Activated CD4-positive, alpha-beta T cell treated with anti-CD3 and anti-CD28 coated beads, Interleukin-10, Interleukin-2, amounts not matched to agents 100 ng/mL and 50 ng/mL, durations not matched to agents 16 hours and 8 hours (primary cell): ENCODE data around the gene IBA57.

ENCODE experiments used
- DNase-seq: peaks from one replicate; pipeline ENCODE4 v3.0.0-alpha.2; 2020

Gene IBA57

DNA sequence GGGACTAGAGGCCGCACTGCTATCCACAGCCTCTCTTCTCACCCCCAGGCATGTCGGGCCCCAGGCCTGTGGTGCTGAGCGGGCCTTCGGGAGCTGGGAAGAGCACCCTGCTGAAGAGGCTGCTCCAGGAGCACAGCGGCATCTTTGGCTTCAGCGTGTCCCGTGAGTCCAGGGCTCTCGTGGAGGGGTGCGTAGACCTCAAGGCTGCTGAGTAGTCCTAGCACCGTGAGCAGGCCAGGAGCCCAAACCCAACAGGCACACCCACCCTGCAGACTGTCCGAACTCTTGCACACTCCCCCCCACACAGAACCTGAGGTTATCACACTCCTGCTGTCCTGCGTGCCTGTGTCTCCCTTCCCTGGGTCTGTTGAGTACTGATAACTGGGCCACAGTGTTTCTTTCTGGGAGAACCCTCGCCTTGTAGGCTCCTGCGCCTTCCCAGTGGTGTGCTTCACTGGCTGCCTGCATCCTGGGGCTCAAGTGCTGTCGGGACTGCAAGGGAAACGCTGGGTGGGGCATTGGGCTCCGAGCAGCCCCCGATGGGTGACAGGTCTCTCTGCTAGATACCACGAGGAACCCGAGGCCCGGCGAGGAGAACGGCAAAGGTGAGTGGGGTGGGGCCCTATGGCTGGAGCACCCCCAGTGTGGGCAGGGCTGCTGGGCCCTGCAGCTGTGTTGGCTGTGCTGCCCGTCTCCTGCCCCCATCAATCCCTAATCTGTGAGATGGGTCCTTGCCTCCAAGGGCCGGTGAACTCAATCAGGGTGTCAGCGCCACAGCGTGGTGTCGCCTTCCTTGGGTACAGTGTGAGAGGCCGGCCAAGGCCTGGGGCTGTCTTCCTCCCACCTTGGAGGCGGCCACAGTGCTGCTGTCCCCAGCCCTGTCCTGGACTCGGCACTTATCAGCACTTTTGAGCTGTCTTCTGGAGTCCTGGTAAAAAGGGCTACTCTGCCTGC is 19.9 kb upstream of the IBA57 start:
- no peak for DNase-seq

DNA sequence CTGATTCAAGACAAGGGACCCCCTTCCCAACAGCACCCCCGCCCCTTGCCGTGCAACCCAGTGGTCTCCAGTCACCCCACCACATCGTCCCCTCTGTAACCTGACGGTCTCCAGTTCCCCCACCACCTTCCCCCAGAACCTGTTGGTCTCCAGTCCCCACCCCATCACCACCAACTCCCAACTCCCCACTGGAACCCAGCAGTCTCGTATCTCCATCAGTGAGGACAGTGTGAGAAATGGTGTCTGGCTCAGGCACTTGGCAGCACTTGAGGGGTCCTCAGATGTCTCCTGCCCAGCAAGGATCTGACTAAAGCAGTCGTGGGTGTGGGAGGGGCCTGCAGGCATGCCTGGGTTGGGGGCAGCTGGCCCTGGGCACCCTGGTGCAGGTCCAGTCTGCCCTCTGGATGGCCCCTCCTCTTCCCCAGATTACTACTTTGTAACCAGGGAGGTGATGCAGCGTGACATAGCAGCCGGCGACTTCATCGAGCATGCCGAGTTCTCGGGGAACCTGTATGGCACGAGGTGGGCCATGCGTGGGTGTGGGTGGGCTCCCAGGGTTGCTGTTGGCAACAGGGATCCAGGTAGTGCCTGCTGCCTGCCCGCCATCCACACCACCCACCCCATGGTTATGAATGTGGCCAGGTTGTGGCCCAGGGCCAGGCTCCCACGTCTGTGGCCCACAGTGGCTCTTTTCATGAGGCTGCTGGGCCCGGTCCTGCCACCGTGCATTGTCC is 19.0 kb upstream of the IBA57 start:
- DNase-seq: no peak

DNA sequence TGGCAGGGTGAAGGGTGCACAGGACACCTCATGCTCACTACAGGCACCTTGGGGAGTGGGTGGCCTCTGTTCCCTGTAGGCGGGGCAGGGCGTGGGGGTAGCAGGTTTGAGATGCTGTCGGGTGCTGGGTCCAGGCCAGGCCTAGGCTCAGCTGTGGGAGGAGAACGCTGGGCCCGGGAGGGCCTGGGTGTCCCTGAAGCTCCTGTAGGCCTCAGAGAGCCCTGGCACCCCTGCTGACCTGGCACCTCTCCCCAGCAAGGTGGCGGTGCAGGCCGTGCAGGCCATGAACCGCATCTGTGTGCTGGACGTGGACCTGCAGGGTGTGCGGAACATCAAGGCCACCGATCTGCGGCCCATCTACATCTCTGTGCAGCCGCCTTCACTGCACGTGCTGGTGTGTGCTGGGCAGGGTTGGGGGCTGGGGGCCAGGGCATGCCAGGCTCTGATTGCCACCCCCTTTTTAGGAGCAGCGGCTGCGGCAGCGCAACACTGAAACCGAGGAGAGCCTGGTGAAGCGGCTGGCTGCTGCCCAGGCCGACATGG is 18.4 kb upstream of the IBA57 start:
- no peak for DNase-seq

DNA sequence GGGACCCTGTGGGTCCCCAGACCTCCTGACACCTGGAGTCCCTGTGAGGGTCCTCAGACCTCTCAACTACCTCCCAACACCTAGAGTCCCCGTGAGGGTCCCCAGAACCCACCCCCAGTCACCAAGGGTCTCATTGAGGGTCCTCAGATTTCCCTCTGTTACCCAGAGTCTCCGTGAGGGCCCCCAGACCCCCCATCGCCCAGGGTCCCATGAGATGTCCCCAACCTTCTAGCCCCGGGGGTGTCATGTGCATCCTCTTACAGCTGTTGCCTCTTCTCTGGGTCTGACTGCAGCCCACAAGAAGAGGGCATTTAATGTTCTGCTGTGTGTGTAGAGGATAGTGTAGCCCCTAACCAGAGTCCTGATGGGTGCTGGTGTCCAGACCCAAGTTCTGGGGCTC is 17.8 kb upstream of the IBA57 start:
- DNase-seq: no peak

DNA sequence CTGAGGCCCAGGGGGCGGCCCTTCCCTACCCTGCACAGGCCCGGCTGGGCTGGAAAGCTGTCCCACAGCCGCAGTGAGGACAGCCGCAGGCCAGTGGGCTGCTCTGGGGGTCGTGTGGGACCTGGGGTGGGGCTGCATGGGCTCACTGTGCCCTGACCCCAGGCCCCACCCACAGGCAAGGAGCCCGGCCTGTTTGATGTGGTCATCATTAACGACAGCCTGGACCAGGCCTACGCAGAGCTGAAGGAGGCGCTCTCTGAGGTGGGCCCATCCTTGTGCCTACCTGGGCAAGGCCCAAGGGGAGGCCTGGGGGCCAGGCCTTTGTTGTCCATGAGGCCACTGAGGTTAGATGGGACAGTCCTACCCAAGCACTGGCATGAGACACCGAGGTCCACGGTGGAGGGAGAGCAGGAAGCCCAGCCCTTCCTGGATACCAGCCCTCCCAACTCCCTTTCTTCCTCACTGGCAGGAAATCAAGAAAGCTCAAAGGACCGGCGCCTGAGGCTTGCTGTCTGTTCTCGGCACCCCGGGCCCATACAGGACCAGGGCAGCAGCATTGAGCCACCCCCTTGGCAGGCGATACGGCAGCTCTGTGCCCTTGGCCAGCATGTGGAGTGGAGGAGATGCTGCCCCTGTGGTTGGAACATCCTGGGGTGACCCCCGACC is 17.3 kb upstream of the IBA57 start:
- DNase-seq: no peak

DNA sequence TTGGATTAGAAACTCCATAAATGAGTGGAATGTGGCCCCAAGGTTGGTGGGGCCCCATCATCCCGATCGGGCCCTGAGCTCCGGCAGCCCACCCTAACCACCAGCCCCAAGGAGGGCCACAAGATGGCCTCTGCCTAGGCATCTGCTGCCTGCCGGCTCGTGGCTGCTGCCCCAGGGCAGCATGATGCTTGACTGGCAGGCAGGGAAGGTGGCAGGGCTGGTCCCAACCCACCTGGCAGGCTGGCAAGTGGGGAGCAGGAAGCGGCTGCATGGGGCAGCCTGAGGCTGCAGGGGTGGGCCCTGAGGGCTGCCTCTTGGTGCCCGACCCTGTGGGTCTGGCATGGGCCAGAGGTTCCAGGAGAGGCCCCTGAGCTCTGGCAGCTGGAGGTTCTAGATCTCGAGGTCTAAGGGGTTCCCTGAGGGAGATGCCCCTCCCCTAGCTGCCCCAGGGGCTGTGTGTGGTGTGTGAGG is 16.6 kb upstream of the IBA57 start:
- no peak for DNase-seq

- DNase-seq: no peak
These were observed 16.0 kb upstream of the IBA57 start, which contains the start of gene GJC2 for GRCh38 chr1:228149406-228150119. Gene GJC2, plus strand, starts transcription at chr1:228149930. Its CDS starts 7,829 bp downstream, at chr1:228157759.

GRCh38 chr1:228150120-228150460 is 15.5 kb upstream of the IBA57 start:
- no peak for DNase-seq

- no peak for DNase-seq
These were observed 15.0 kb upstream of the IBA57 start for GRCh38 chr1:228150461-228151179.

DNA sequence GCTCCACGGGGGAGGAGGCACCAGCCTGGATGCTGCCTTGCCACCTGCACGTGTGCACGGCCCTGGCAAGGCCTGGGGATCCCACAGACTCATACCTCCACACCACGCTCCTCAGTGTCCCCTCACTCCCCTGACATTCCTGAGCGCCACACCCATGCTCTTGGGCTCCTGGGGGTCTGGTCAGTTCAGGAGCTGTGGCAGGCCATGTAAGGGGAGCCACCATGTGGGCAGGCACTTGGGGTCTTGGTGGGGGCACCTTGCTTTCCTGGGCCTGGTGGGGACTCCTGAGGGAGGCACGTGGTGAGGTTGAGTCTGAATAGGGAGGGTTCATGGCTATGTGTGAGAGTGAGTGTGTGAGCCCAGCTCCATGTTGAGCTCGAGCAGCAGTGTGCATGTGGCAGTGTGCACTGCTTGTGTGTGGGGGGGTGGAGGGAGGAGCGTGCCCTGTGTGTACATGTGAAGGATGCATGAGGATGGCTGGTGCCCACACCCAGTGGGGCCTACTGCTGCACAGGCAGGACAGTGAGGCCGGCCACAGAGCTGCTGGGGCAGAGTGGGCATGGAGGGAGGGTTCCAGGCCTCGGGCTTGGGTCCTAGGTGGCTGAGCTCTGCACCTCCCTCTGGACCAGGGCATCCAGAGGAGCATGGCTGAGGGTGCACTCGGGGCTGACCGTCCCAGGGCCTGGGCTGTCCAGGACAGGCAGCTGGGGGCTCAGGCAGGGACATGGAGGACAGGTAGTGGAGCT is 14.3 kb upstream of the IBA57 start:
- no peak for DNase-seq

DNA sequence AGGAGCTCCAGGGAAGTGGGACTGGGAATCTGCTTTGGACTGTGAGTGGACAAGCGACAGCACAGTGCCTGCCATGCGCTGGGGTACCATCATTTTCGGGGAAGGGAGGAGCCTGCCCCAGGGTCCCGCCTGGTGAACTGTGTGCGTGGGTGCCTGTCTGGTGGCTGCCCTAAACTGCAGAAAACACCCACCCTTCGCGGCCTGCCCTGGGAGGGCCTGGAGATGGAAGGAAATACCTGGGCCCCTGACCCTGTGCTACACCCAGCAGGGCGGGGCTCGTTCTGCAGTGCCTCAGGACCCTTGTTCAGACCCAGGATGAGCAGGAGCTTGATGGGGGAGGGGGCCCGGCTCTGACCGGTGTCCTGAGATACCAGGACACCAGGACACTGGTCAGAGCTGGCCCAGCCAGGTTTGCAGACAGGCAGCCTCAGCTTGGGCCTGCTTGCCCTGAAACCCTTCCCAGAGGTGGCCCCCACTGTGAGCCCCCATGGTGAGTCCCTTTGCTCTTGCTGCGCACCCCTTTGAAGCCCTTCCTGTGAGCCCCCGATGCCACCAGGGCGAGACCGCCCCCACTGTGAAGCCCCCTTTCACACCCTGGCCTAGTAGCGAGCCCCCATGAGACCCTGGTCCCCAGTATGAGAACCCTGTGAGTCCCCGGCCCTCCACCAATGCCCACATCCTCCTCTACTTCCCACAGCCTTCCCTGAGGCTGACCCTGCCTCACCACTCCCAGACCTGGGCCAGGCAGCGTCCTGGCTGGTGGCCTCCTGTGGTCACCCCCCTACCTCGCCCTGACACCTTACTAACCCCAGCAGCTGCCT is 13.3 kb upstream of the IBA57 start:
- DNase-seq: no peak

- DNase-seq: no peak
These were observed 12.7 kb upstream of the IBA57 start for GRCh38 chr1:228152918-228153258.

DNA sequence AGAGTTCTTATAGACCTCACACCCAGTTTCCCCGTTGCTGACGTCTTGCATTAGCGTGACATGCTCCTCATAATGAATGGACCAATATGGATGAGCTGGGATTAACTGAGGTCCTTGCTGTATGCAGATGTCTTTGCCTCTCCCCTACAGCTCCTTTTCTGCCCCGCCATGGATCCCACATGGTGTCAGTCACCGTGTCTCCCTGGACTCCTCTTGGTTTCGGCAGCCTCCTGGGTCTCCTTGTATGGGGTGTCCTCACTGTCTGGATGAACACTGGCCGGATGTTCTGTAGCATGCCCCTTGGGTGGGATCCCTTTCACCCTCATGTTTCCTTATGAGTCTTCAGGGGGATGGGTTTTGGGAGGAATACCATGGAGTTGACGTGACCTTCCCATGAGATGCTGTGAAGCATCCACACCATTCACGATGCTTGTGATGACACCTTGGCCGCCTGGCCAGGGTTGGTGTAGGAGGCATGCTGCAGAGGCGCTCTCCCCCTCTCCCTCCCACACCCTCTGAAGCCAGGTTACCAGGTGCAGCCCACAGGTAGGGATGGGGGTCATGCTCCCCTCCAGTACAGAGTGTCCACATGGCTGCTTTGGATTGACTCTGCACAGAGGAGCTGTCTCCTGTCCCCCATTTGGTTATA is 11.5 kb upstream of the IBA57 start:
- no peak for DNase-seq

DNA sequence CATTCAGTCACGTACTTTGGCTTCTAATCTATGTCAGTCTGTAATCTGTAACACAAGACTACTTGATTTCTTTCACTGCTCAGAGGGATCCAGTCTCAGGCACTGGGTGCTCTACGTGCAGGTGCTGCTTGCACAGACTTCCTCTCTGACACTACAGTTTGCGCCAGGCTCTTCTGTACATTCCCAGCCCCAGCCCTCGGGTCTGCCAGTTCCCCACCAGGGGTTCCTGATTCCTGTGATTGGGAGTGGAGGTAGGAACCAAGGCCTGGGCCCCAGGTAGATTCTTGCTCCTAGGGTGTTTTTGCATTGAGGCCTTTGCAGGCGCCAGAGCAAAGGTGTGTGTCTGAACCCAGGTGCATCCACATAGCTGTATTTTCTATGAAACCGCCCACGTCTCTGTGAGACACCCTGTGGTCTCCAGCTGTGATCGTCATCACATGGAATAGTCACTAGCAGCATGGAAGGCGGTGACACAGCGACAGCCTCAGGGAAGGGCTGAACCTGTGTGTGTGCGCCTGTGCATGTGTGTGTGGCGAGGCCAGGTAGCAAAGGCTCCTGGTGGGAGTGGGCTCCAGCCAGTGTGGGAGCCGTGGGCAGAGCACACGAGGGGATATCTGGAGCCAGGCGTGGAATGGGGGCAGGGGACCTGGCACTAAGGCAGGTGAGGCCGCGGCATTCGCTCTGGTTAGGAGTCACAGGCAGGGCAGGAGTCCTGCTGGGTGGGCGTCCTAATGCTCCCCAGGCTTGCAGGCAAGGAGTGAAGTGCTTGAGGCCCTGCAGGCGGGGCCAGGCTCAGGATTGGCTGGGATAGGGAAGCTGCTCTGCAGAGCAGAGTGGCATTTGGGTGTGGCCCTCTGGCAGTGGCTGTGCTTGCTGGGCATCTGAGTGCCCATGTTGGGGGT is 10.7 kb upstream of the IBA57 start:
- no peak for DNase-seq

DNA sequence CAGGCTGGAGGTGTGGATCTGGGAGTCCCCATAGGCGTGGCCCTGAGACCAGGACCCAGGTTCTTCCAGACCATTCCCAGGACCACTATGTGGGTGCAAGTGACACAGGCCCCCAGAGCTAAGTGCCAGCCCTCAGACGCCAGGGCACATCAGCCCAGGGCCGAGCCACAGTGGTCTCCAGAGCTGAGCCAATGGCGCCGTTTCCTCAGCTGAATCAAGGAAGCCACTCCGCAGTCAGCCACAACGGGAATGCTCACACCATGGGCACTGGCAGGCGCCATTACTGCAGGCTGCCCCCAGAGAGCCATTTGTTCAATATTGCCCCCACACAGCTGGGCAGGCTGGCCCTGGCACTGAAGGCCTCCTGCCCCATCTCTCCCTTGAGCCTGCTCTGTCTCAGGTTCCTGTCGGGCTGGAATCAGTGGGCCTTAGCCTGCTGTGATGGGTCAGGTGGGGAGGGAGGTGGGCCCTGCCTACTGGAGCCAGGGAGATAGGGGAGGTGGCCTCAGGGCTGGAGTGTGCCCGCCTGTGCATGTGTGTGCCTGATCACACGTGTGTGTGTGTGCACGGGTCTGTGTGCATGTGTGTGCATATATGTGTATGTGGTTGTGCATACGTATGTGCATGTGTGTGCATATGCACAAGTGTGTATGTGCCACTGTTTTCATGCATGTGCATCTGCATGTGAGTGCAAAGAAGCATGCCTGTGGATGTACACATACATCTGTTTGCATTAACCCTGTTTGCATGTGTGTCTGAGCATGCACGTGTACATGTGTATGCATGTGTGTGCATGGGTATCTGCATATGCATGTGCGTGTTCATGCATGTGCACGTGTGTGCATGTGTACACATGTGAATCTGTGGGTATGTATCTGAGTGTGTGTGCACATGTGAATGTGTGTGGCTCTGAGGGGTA is 9.7 kb upstream of the IBA57 start:
- no peak for DNase-seq

GRCh38 chr1:228156515-228156881 is 9.1 kb upstream of the IBA57 start:
- DNase-seq: no peak

DNA sequence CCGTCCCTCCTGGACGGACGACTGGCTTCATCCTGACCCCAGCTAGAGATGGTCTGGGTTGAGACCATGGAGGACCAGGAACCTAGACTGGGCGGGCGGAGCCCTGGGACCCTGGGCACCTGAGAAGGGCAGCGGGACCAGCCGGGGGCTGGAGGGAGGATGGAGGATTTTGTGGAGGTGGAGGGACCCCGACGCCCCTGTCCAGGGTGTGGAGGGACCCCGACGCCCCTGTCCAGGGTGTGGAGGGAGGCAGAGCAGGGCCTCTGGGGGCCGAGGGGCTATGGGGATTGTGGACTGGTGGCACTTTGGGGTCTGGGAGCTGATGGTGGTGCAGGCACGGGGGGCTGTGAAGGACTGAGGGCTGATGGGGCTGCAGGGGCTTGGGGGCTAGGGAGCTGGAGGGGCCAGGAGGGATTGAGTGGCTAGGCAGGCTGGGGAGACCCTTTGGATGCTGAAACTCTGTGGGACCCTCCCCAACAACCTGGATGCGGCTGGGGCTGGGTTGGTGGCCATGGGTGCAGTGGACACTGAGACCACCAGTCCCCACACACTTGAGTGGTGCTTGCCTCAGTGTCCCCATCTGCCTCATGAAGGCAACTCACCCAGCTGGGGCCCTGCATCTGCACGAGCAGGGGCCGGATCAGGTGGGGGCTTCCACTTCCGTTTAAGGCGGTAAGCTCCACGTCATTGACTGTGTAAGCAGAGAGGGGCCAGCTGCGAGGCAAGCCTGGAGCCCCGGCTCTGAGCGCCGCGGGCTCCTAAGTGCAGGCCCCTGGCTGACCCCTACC is 8.5 kb upstream of the IBA57 start:
- no peak for DNase-seq
